ENCODE measurements around the gene CDKL2. TPM values are rescaled to one million over a fixed set of nuclear protein-coding genes. Genes with fewer than 3 reads are reported as not detected.

The CDKL2 gene
- total RNA-seq, 2 donors from 2014 or later = 2.7 TPM; not detected in 1

- Histone ChIP-seq H3K9me3 (no peaks in the 10 kb centered on the region), H3K4me3 (no peak overlapping the region), H3K27ac (no peak overlapping the region), H3K4me1 (replicated peaks) (no peaks in the 10 kb centered on the region), H3K36me3 (no peaks in the 10 kb centered on the region), H3K27me3 (replicated peaks; ENCODE audit: insufficient read depth) (no peaks in the 10 kb centered on the region)
- WGBS = 78% methylated on average over 11 of the region's 11 CpGs
- intact Hi-C loops (cut with DNase I) = no loop called here
- TF ChIP-seq POLR2A (IDR thresholded peaks at IDR 0.05) (no peak), POLR2AphosphoS5 (IDR thresholded peaks at IDR 0.05) (no peak), CTCF (IDR thresholded peaks at IDR 0.05) (no peak)
- no peak for DNase-seq (ENCODE audit: low spot score)
Observed at GRCh38 chr4:75564023-75564422, 66.3 kb downstream of the CDKL2 start.

- H3K9me3 ChIP-seq = no peaks in the 10 kb centered on the region
- no peak for DNase-seq (ENCODE audit: low spot score)
- intact Hi-C loops (cut with DNase I) = no loop called here
- no peaks in the 10 kb centered on the region for H3K36me3 ChIP-seq
- H3K27me3 ChIP-seq (replicated peaks; ENCODE audit: insufficient read depth) = no peaks in the 10 kb centered on the region
- TF ChIP-seq POLR2AphosphoS5 (IDR thresholded peaks at IDR 0.05) (no peak), POLR2A (IDR thresholded peaks at IDR 0.05) (no peak), CTCF (IDR thresholded peaks at IDR 0.05) (no peak)
- WGBS = 51% methylated on average over 8 of the region's 8 CpGs
- H3K4me1 ChIP-seq (replicated peaks) = no peaks in the 10 kb centered on the region
- no peak overlapping the region for H3K27ac ChIP-seq
- no peak overlapping the region for H3K4me3 ChIP-seq
Observed at GRCh38 chr4:75561789-75562188, 68.5 kb downstream of the CDKL2 start.

- Histone ChIP-seq H3K4me3 (no peak overlapping the region), H3K27ac (no peak overlapping the region), H3K9me3 (no peaks in the 10 kb centered on the region), H3K36me3 (no peaks in the 10 kb centered on the region), H3K4me1 (replicated peaks) (no peaks in the 10 kb centered on the region), H3K27me3 (replicated peaks; ENCODE audit: insufficient read depth) (no peaks in the 10 kb centered on the region)
- intact Hi-C loops (cut with DNase I) = no loop called here
- TF ChIP-seq POLR2A (IDR thresholded peaks at IDR 0.05) (no peak), CTCF (IDR thresholded peaks at IDR 0.05) (no peak), POLR2AphosphoS5 (IDR thresholded peaks at IDR 0.05) (no peak)
- WGBS = 86% methylated on average over 8 of the region's 8 CpGs
- no peak for DNase-seq (ENCODE audit: low spot score)
Observed at GRCh38 chr4:75557696-75558095, 72.6 kb downstream of the CDKL2 start.

GRCh38 chr4:75555294-75556164, 74.8 kb downstream of the CDKL2 start, which contains the start of gene ODAPH:
Gene ODAPH (plus strand): TSS chr4:75556066. CDS start chr4:75556083, 17 bp downstream.
- intact Hi-C loops (cut with DNase I) = no loop called here
- TF ChIP-seq CTCF (IDR thresholded peaks at IDR 0.05) (no peak), POLR2AphosphoS5 (IDR thresholded peaks at IDR 0.05) (no peak), POLR2A (IDR thresholded peaks at IDR 0.05) (no peak)
- WGBS = 70% methylated on average over 9 of the region's 9 CpGs
- no peak for DNase-seq (ENCODE audit: low spot score)
- Histone ChIP-seq H3K27me3 (replicated peaks; ENCODE audit: insufficient read depth) (no peaks in the 10 kb centered on the region), H3K4me3 (no peak within 1 kb of the TSS), H3K9me3 (no peaks in the 10 kb centered on the region), H3K36me3 (no peaks in the 10 kb centered on the region), H3K27ac (no peak within 1 kb of the TSS), H3K4me1 (replicated peaks) (no peaks in the 10 kb centered on the region)

GRCh38 chr4:75552452-75552851, 77.9 kb downstream of the CDKL2 start:
- H3K36me3 ChIP-seq = no peaks in the 10 kb centered on the region
- H3K9me3 ChIP-seq = no peaks in the 10 kb centered on the region
- H3K4me3 ChIP-seq = no peak overlapping the region
- no peak overlapping the region for H3K27ac ChIP-seq
- DNase-seq (ENCODE audit: low spot score) = no peak
- H3K27me3 ChIP-seq (replicated peaks; ENCODE audit: insufficient read depth) = no peaks in the 10 kb centered on the region
- no peaks in the 10 kb centered on the region for H3K4me1 ChIP-seq (replicated peaks)
- intact Hi-C loops (cut with DNase I) = no loop called here
- TF ChIP-seq POLR2A (IDR thresholded peaks at IDR 0.05) (no peak), CTCF (IDR thresholded peaks at IDR 0.05) (no peak), POLR2AphosphoS5 (IDR thresholded peaks at IDR 0.05) (no peak)

All from prostate gland (tissue), 2 donors.